ENCODE results near the gene FHL1. TPM values are rescaled to one million over a fixed set of nuclear protein-coding genes. Genes with fewer than 3 reads are reported as not detected.

FHL1 gene
- total and polyA plus RNA-seq, 2 donors (not counting 3 experiments of a cell fraction or from before 2014, with no cell fraction given): 50.6 to 59.4 TPM

DNA sequence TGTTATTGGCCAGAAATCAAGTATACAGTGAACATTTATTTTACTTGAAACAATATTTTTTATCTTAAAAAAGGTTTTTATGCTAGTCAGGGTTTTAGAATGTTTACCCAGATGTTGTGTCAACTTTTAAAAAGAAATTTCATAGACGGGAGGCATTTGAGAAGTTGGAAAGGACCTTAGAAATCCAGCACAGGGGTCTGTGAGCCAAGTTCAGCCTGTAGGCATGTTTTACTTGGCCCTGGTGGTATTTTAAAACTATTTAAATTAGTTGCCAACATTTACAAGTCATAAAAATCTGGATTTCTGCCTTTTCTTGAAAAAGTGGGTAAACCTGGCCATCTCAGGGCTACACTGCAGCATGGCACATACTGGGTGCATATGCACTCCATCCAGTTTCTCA lies 25.5 kb upstream of the FHL1 start:
- no TSS peak for BruUV-seq (replicated peaks)
- H3K4me1 ChIP-seq (ENCODE audit: control insufficient read depth, extremely low read depth, insufficient read depth, low read length): no peaks in the 10 kb centered on the region
- POLR2A ChIA-PET: no interaction called here
- DNase-seq (ENCODE audit: low read depth, low spot score) (no peak), FAIRE-seq (no peak)
- H2AFZ ChIP-seq (ENCODE audit: low read depth, low read length): no peak overlapping the region
- H3K9ac ChIP-seq (replicated peaks; ENCODE audit: extremely low read depth, insufficient read depth, low read length): no peak overlapping the region
- no peaks in the 10 kb centered on the region for H3K36me3 ChIP-seq (ENCODE audit: control insufficient read depth in 2 of 2, extremely low read depth in 1 of 2, insufficient read depth in 2 of 2, low read length in 2 of 2)
- TF ChIP-seq MYC (IDR thresholded peaks at IDR 0.05; ENCODE audit: low read depth, low read length) (no peak), EZH2 (IDR thresholded peaks at IDR 0.05; ENCODE audit: borderline replicate concordance, low read depth, low read length, severe bottlenecking) (no peak), GATA2 (IDR thresholded peaks at IDR 0.05; ENCODE audit: insufficient read depth, insufficient read length, low read depth, low read length) (no peak), POLR2A (IDR thresholded peaks at IDR 0.05; ENCODE audit: low read depth, low read length) (no peak), POLR2AphosphoS5 (IDR thresholded peaks at IDR 0.05; ENCODE audit: insufficient read depth, low read depth, low read length) (no peak), FOS (IDR thresholded peaks at IDR 0.05; ENCODE audit: borderline replicate concordance, insufficient read depth, low read length) (no peak)
- TF ChIP-seq, protein P1, sequence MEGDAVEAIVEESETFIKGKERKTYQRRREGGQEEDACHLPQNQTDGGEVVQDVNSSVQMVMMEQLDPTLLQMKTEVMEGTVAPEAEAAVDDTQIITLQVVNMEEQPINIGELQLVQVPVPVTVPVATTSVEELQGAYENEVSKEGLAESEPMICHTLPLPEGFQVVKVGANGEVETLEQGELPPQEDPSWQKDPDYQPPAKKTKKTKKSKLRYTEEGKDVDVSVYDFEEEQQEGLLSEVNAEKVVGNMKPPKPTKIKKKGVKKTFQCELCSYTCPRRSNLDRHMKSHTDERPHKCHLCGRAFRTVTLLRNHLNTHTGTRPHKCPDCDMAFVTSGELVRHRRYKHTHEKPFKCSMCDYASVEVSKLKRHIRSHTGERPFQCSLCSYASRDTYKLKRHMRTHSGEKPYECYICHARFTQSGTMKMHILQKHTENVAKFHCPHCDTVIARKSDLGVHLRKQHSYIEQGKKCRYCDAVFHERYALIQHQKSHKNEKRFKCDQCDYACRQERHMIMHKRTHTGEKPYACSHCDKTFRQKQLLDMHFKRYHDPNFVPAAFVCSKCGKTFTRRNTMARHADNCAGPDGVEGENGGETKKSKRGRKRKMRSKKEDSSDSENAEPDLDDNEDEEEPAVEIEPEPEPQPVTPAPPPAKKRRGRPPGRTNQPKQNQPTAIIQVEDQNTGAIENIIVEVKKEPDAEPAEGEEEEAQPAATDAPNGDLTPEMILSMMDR (IDR thresholded peaks at IDR 0.05; ENCODE audit: extremely low read depth in 1 of 2, insufficient read depth in 1 of 2, low read depth in 1 of 2, low read length in 2 of 2): no peak
- intact Hi-C loops (cut with micrococcal nuclease): no loop called here
- peaks cover 0 to 2% of the 10 kb centered on the region in 2 experiments for H3K27me3 ChIP-seq (ENCODE audit: control insufficient read depth in 2 of 2, insufficient read depth in 2 of 2, low read length in 2 of 2)
- no peaks in the 10 kb centered on the region for H4K20me1 ChIP-seq (replicated peaks; ENCODE audit: control insufficient read depth, extremely low read depth, insufficient read depth, low read length)
- no peaks in the 10 kb centered on the region for H3K9me1 ChIP-seq (replicated peaks; ENCODE audit: control insufficient read depth, extremely low read depth, insufficient read depth, low read length)
- H3K4me2 ChIP-seq (ENCODE audit: insufficient read depth, low read length): no peak overlapping the region
- no peaks in the 10 kb centered on the region for H3K79me2 ChIP-seq (ENCODE audit: control insufficient read depth, insufficient read depth, low read length)
- no peak overlapping the region for H3K4me3 ChIP-seq (replicated peaks in 1 of 3; ENCODE audit: insufficient read depth in 1 of 3, low read depth in 1 of 3, low read length in 3 of 3)
- no peak overlapping the region for H3K27ac ChIP-seq (ENCODE audit: insufficient read depth, low read depth, low read length)
- no peaks in the 10 kb centered on the region for H3K9me3 ChIP-seq (replicated peaks; ENCODE audit: control insufficient read depth, insufficient read depth, low read length)
- CTCF ChIA-PET: interaction anchor here (1.5 kb wide), 1 partner anchor 87 kb away, joined by 3 read pairs; no protein-coding TSS in a partner anchor
- dilution Hi-C loops (cut with MboI; ENCODE audit: extremely low pct_ligation_motif_present, low sequenced_read_pairs): no loop called here
